SK-N-SH (cell line): ENCODE results near the gene ADPRH. TPM values are rescaled to one million over a fixed set of nuclear protein-coding genes. Genes with fewer than 3 reads are reported as not detected.

Experiments used
- CTCF ChIA-PET: fragments of 300-600, 350-600 bp; formaldehyde crosslinking; extraction: SDS; loops from one replicate; lab custom pipeline; 2021; lab: Yijun Ruan, JAX
- POLR2A ChIA-PET: fragments of 350-600 bp; sonication (Branson Sonifier 250); formaldehyde crosslinking; extraction: SDS; loops from one replicate; lab custom pipeline; 2020; ENCODE audit warnings: antibody characterized with exemption, inconsistent platforms; lab: Yijun Ruan, JAX
- DNase-seq: peaks from one replicate; pipeline ENCODE4 v3.0.0; 2012
- H2AFZ ChIP-seq: fragments of 200-600 bp; sonication (generic); 2 replicates; pipeline ENCODE4 v1.8.1; 2016; ENCODE audit warnings: antibody characterized with exemption, mild to moderate bottlenecking, low read depth
- H3F3A ChIP-seq: fragments of 200-600 bp; sonication (generic); replicated peaks from 2 replicates; pipeline ENCODE3; 2016; ENCODE audit warnings: antibody characterized with exemption, mild to moderate bottlenecking; ENCODE audit not compliant: insufficient read depth
- H3K27ac ChIP-seq, 2 experiments: fragments of 200-500 bp in 1 of 2; fragments of 200-600 bp in 1 of 2; sonication (Bioruptor generic) in 1 of 2; sonication (generic), shearing (Covaris generic) in 1 of 2; 2 replicates each; pipeline versions ENCODE4 v1.5.1 to v1.6.1; 2014 to 2016; ENCODE audit warnings: low read depth in 2 of 2, inconsistent platforms in 1 of 2, low read length in 1 of 2, mild to moderate bottlenecking in 1 of 2, mixed read lengths in 1 of 2
- H3K27me3 ChIP-seq: fragments of 200-600 bp; sonication (generic), shearing (Covaris generic); 2 replicates; pipeline ENCODE4 v1.6.1; 2016; ENCODE audit warnings: mixed run types; ENCODE audit not compliant: insufficient read depth
- H3K36me3 ChIP-seq, 2 experiments: fragments of 200-500 bp in 1 of 2; fragments of 200-600 bp in 1 of 2; sonication (Bioruptor generic) in 1 of 2; sonication (generic) in 1 of 2; replicated peaks in 1 of 2; 2 replicates each; pipeline versions ENCODE3 to v1.5.1; 2014 to 2016; ENCODE audit warnings: low read length in 1 of 2, mild to moderate bottlenecking in 1 of 2; ENCODE audit not compliant: insufficient read depth in 2 of 2, control insufficient read depth in 1 of 2
- H3K4me1 ChIP-seq, 2 experiments: fragments of 200-500 bp in 1 of 2; fragments of 200-600 bp in 1 of 2; sonication (Bioruptor generic) in 1 of 2; sonication (generic), shearing (Covaris generic) in 1 of 2; 2 replicates each; pipeline versions ENCODE4 v1.5.1 to v1.6.1; 2014 to 2016; ENCODE audit warnings: low read depth in 1 of 2, low read length in 1 of 2, mixed run types in 1 of 2; ENCODE audit not compliant: insufficient read depth in 2 of 2, control insufficient read depth in 1 of 2
- H3K4me2 ChIP-seq: fragments of 200-600 bp; sonication (generic), shearing (Covaris generic); 2 replicates; pipeline ENCODE4 v1.6.1; 2017; ENCODE audit warnings: mixed run types
- H3K4me3 ChIP-seq, 2 experiments: fragments of 200-500 bp in 1 of 2; fragments of 200-600 bp in 1 of 2; sonication (Bioruptor generic) in 1 of 2; sonication (generic), shearing (Covaris generic) in 1 of 2; 2 replicates each; pipeline versions ENCODE4 v1.5.1 to v1.8.1; 2014 to 2016; ENCODE audit warnings: low read depth in 2 of 2, inconsistent platforms in 1 of 2, low read length in 1 of 2, mild to moderate bottlenecking in 1 of 2, mixed read lengths in 1 of 2, moderate library complexity in 1 of 2
- H3K79me2 ChIP-seq: fragments of 200-600 bp; sonication (generic); 2 replicates; pipeline ENCODE4 v1.8.1; 2017; ENCODE audit warnings: mild to moderate bottlenecking; ENCODE audit not compliant: insufficient read depth
- H3K9ac ChIP-seq: fragments of 200-600 bp; sonication (generic); 2 replicates; pipeline ENCODE4 v1.6.1; 2017; ENCODE audit warnings: mixed run types
- H3K9me2 ChIP-seq: fragments of 200-600 bp; sonication (generic); 2 replicates; pipeline ENCODE4 v1.6.1; 2017; ENCODE audit warnings: mixed run types
- H3K9me3 ChIP-seq: fragments of 200-600 bp; sonication (generic); 2 replicates; pipeline ENCODE4 v1.6.1; 2017; ENCODE audit warnings: mixed run types, mild to moderate bottlenecking, moderate library complexity
- H4K20me1 ChIP-seq: fragments of 200-600 bp; sonication (generic); 2 replicates; pipeline ENCODE4 v1.6.1; 2017; ENCODE audit warnings: mild to moderate bottlenecking, mixed run types; ENCODE audit not compliant: insufficient read depth
- CHD2 ChIP-seq: fragments of 150-350 bp; IDR thresholded peaks from 2 replicates; pipeline ENCODE4 v1.6.1; 2018; ENCODE audit warnings: low read length; ENCODE audit not compliant: partially characterized antibody
- ELF1 ChIP-seq: IDR thresholded peaks from 2 replicates; pipeline ENCODE4 v1.4.0; 2012
- EZH2phosphoT487 ChIP-seq: fragments of 200-600 bp; sonication (generic); IDR thresholded peaks from 2 replicates; pipeline ENCODE4 v1.6.1; 2017; ENCODE audit warnings: low read depth, mixed run types, mild to moderate bottlenecking, antibody characterized with exemption, moderate library complexity, borderline replicate concordance
- FOXJ3 ChIP-seq: sonication (generic); formaldehyde crosslinking; IDR thresholded peaks from 2 replicates; pipeline ENCODE4 v1.5.1; 2020; ENCODE audit warnings: mild to moderate bottlenecking, missing genetic modification reagents
- GATA2 ChIP-seq: sonication (generic); formaldehyde crosslinking; IDR thresholded peaks from 2 replicates; pipeline ENCODE4 v1.5.0; 2020; ENCODE audit warnings: mild to moderate bottlenecking, missing genetic modification reagents
- MAX ChIP-seq: IDR thresholded peaks from 2 replicates; pipeline ENCODE4 v1.4.0; 2012; ENCODE audit warnings: low read depth
- MEF2A ChIP-seq: IDR thresholded peaks from 2 replicates; pipeline ENCODE4 v1.4.0; 2012; ENCODE audit warnings: low read depth, borderline replicate concordance
- NRF1 ChIP-seq: IDR thresholded peaks from 2 replicates; pipeline ENCODE4 v1.6.1; 2012; ENCODE audit warnings: low read depth, mild to moderate bottlenecking, low read length
- PBX3 ChIP-seq: IDR thresholded peaks from 2 replicates; pipeline ENCODE4; 2012
- POLR2AphosphoS5 ChIP-seq: IDR thresholded peaks from 2 replicates; pipeline ENCODE4 v1.6.1; 2012; ENCODE audit warnings: low read depth, low read length
- RCOR1 ChIP-seq: fragments of 150-350 bp; IDR thresholded peaks from 2 replicates; pipeline ENCODE4 v1.6.1; 2017; ENCODE audit warnings: antibody characterized with exemption, low read length
- RFX5 ChIP-seq: IDR thresholded peaks from 2 replicates; pipeline ENCODE4 v1.6.1; 2012; ENCODE audit warnings: mild to moderate bottlenecking, improper control_type of control experiment, low read length
- RXRA ChIP-seq: IDR thresholded peaks from 2 replicates; pipeline ENCODE4 v1.4.0; 2012; ENCODE audit warnings: low read depth, mild to moderate bottlenecking, borderline replicate concordance
- SIN3A ChIP-seq: IDR thresholded peaks from 2 replicates; pipeline ENCODE4 v1.6.1; 2012; ENCODE audit warnings: low read depth, mild to moderate bottlenecking, low read length, moderate library complexity, borderline replicate concordance
- SMC3 ChIP-seq: IDR thresholded peaks from 2 replicates; pipeline ENCODE4 v1.6.1; 2012; ENCODE audit warnings: low read depth, low read length, improper control_type of control experiment
- TAF1 ChIP-seq: IDR thresholded peaks from 2 replicates; pipeline ENCODE4 v1.6.1; 2012; ENCODE audit warnings: low read depth, mild to moderate bottlenecking, low read length, moderate library complexity, borderline replicate concordance
- TCF12 ChIP-seq: IDR thresholded peaks from 2 replicates; pipeline ENCODE4 v1.4.0; 2012
- TEAD4 ChIP-seq: IDR thresholded peaks from 2 replicates; pipeline ENCODE4 v1.4.0; 2012; ENCODE audit warnings: mild to moderate bottlenecking, borderline replicate concordance; ENCODE audit not compliant: insufficient read depth
- WGBS: methylation state at CpG from one replicate; pipeline ENCODE4 v1.1.6; 2017; ENCODE audit warnings: low lambda C conversion rate; 5-methylcytosine and 5-hydroxymethylcytosine counted together
- polyA plus RNA-seq, 3 experiments: library from polyadenylated mRNA; depleted of rRNA; stranded (reverse); fragments of >200 nt; gene quantifications; 2 replicates each; pipeline ENCODE4 v1.2.3, GENCODE V29; 2012
- TF ChIP-seq, protein P1 (sequence below): fragments of 200-600 bp; sonication (generic); IDR thresholded peaks from 2 replicates; pipeline ENCODE4 v1.6.1; 2017; ENCODE audit warnings: antibody characterized with exemption, mild to moderate bottlenecking, moderate library complexity
- TF ChIP-seq, protein P2 (sequence below): IDR thresholded peaks from 2 replicates; pipeline ENCODE4 v1.4.0; 2012; ENCODE audit warnings: low read depth, borderline replicate concordance

The ADPRH gene
- polyA plus RNA-seq, 1 of the 3 experiments (the other 2 are of a cell fraction), result not detected

DNA sequence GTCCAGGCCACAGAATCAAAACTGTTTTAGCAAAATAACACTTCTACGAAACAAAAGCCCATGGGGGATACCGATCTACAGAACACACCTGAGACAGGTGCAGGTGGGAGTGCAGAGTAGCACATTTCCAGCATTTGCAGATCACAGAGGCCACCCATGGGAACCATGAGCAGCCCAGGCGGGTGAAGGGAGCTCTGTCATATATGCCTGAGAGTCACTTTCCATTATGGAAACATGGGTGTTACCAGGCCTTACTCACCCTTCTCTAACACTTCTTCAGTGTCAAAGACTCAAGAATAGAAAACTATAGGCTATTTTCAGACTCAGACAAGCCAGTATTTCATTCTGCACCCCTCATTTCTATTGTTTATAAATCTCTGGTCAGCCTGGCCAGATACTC is 21.9 kb downstream of the ADPRH start:
- Histone ChIP-seq H3K9me2 (no peaks in the 10 kb centered on the region), H3K9me3 (no peaks in the 10 kb centered on the region), H3K4me1 (peaks cover 0 to 19% of the 10 kb centered on the region in 2 experiments; a peak in 1 of 4 replicates), H3F3A (no peaks in the 10 kb centered on the region), H4K20me1 (no peaks in the 10 kb centered on the region), H3K79me2 (no peaks in the 10 kb centered on the region), H3K27me3 (no peaks in the 10 kb centered on the region), H3K27ac (no peak overlapping the region), H3K4me2 (no peak overlapping the region), H3K9ac (no peak overlapping the region), H2AFZ (no peak overlapping the region), H3K36me3 (no peaks in the 10 kb centered on the region), H3K4me3 (no peak overlapping the region)
- POLR2A ChIA-PET, result no interaction called here
- DNase-seq, result no peak
- CTCF ChIA-PET, result interaction anchor here (1.3 to 2.0 kb wide), 7 partner anchors 12 to 81 kb away, joined by 3 to 7 read pairs (median 6); no protein-coding TSS in a partner anchor
- 92% methylated on average over 2 of the region's 3 CpGs for WGBS
- TF ChIP-seq SMC3, result no peak
- TF ChIP-seq TEAD4, result no peak
- TF ChIP-seq RXRA, result no peak
- no peak for TF ChIP-seq FOXJ3 (CRISPR knock-in tag)
- TF ChIP-seq CHD2, result no peak
- TF ChIP-seq TCF12, result no peak

DNA sequence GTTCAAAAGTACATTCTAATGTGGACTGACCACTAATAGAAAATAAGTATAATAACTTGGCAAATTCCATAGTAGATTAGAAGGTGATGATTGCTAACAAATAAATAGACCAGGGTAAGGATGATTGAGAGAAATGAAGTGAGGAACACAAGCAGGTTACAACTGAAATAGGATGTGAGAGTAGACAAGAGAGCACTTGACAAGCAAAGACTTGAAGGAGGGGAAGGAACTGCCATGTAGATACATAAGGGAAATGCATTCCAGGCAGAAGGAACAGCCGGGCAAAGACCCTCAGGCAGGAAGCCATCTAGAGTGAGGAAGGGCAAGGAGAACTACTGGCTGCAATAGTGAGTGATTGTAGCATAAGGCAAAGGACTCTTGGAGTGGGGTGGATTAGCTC is 23.4 kb downstream of the ADPRH start:
- H3K9me3 ChIP-seq, result no peaks in the 10 kb centered on the region
- H4K20me1 ChIP-seq, result no peaks in the 10 kb centered on the region
- CTCF ChIA-PET, result no interaction called here
- H3K4me1 ChIP-seq, result peaks cover 0 to 16% of the 10 kb centered on the region in 2 experiments; a peak in 1 of 4 replicates
- H3K4me2 ChIP-seq, result no peak overlapping the region
- no peaks in the 10 kb centered on the region for H3K79me2 ChIP-seq
- no peaks in the 10 kb centered on the region for H3K9me2 ChIP-seq
- no peak overlapping the region for H2AFZ ChIP-seq
- H3K27ac ChIP-seq, result no peak overlapping the region
- no peak overlapping the region for H3K9ac ChIP-seq
- H3F3A ChIP-seq, result no peaks in the 10 kb centered on the region
- H3K36me3 ChIP-seq, result no peaks in the 10 kb centered on the region
- H3K27me3 ChIP-seq, result no peaks in the 10 kb centered on the region
- no peak for DNase-seq
- no peak for TF ChIP-seq CHD2
- TF ChIP-seq ELF1, result no peak
- TF ChIP-seq, protein P1, sequence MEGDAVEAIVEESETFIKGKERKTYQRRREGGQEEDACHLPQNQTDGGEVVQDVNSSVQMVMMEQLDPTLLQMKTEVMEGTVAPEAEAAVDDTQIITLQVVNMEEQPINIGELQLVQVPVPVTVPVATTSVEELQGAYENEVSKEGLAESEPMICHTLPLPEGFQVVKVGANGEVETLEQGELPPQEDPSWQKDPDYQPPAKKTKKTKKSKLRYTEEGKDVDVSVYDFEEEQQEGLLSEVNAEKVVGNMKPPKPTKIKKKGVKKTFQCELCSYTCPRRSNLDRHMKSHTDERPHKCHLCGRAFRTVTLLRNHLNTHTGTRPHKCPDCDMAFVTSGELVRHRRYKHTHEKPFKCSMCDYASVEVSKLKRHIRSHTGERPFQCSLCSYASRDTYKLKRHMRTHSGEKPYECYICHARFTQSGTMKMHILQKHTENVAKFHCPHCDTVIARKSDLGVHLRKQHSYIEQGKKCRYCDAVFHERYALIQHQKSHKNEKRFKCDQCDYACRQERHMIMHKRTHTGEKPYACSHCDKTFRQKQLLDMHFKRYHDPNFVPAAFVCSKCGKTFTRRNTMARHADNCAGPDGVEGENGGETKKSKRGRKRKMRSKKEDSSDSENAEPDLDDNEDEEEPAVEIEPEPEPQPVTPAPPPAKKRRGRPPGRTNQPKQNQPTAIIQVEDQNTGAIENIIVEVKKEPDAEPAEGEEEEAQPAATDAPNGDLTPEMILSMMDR, result no peak
- TF ChIP-seq PBX3, result no peak
- no peak for TF ChIP-seq SIN3A
- no peak for TF ChIP-seq POLR2AphosphoS5
- TF ChIP-seq GATA2 (CRISPR knock-in tag), result no peak
- TF ChIP-seq TCF12, result no peak
- TF ChIP-seq, protein P2, sequence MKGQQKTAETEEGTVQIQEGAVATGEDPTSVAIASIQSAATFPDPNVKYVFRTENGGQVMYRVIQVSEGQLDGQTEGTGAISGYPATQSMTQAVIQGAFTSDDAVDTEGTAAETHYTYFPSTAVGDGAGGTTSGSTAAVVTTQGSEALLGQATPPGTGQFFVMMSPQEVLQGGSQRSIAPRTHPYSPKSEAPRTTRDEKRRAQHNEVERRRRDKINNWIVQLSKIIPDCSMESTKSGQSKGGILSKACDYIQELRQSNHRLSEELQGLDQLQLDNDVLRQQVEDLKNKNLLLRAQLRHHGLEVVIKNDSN, result no peak
- no peak for TF ChIP-seq TAF1
- no peak for TF ChIP-seq NRF1
- no peak for TF ChIP-seq RFX5
- TF ChIP-seq FOXJ3 (CRISPR knock-in tag), result no peak
- no peak for TF ChIP-seq MEF2A
- no peak for TF ChIP-seq RXRA
- TF ChIP-seq MAX, result no peak
- no peak for TF ChIP-seq EZH2phosphoT487
- TF ChIP-seq RCOR1, result no peak
- TF ChIP-seq, all 33 proteins: peak for 0
- 87% methylated on average over 1 of the region's 1 CpG for WGBS
- H3K4me3 ChIP-seq, result no peak overlapping the region
- POLR2A ChIA-PET, result no interaction called here
